ENCODE results near the gene GABRE.

The GABRE gene

DNA sequence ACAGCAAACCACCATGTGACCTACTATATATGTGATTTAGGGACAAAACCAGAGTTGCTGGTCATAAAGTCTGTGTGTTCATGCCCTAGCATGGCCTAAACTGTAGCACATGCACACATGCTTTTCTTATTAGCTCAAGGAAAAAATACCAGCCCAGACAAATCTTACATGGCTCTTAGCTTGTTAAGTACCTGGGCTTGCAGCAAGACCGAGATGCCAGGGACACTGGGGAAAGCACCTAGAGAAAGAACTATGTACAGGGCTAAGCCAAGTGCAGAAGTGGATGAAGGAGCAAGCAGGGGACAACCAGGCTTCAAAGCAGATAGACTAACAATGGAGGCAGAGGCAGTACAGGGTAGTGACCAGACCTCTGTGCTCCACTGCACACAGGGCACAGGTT lies 3.4 kb upstream of the GABRE start:
- Histone ChIP-seq H3K36me3 (ENCODE audit: insufficient read depth, low read length) (no peaks in the 10 kb centered on the region), H4K20me1 (ENCODE audit: insufficient read depth, low read length, poor library complexity, severe bottlenecking) (no peaks in the 10 kb centered on the region), H3K9me2 (replicated peaks; ENCODE audit: low read depth, low read length) (no peaks in the 10 kb centered on the region), H3K4me3 (ENCODE audit: low read length, poor library complexity, severe bottlenecking) (no peak overlapping the region), H3K9me3 (ENCODE audit: insufficient read depth, low read depth, low read length) (no peaks in the 10 kb centered on the region), H3K4me2 (ENCODE audit: low read depth, low read length, poor library complexity, severe bottlenecking) (no peak overlapping the region), H3K79me2 (ENCODE audit: insufficient read depth, low read length) (no peaks in the 10 kb centered on the region), H3K4me1 (ENCODE audit: insufficient read depth, low read length, poor library complexity, severe bottlenecking) (no peaks in the 10 kb centered on the region), H3F3A (ENCODE audit: low read depth) (no peaks in the 10 kb centered on the region), H3K9ac (ENCODE audit: low read depth, low read length, poor library complexity, severe bottlenecking) (no peak overlapping the region), H3K27me3 (ENCODE audit: insufficient read depth, low read length, poor library complexity, severe bottlenecking) (no peaks in the 10 kb centered on the region), H2AFZ (ENCODE audit: low read length) (no peak overlapping the region)
- TF ChIP-seq, protein P1, sequence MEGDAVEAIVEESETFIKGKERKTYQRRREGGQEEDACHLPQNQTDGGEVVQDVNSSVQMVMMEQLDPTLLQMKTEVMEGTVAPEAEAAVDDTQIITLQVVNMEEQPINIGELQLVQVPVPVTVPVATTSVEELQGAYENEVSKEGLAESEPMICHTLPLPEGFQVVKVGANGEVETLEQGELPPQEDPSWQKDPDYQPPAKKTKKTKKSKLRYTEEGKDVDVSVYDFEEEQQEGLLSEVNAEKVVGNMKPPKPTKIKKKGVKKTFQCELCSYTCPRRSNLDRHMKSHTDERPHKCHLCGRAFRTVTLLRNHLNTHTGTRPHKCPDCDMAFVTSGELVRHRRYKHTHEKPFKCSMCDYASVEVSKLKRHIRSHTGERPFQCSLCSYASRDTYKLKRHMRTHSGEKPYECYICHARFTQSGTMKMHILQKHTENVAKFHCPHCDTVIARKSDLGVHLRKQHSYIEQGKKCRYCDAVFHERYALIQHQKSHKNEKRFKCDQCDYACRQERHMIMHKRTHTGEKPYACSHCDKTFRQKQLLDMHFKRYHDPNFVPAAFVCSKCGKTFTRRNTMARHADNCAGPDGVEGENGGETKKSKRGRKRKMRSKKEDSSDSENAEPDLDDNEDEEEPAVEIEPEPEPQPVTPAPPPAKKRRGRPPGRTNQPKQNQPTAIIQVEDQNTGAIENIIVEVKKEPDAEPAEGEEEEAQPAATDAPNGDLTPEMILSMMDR (conservative IDR thresholded peaks at IDR 0.05; ENCODE audit: low read length) = no peak
- TF ChIP-seq EZH2phosphoT487 (IDR thresholded peaks at IDR 0.05; ENCODE audit: borderline replicate concordance) = no peak

DNA sequence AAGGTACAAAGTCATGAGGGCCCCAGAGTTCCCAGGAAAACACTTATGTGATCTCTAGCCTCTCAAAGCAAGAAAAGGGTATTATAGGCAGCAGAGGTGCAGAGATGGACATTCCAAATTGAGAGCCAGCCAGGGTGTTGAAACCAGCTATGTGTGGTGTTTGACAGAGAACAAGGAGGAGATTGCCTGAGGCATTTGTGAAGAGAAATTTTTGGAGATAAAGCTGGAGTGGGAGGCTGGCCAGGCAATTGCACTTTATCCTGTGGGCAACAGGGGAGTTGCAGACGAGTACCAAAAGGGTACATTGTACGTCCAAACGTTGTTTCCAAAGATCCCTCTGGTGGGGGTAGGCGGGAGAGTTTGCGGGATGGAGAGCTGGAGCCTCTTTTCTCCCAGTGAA lies 2.5 kb upstream of the GABRE start:
- Histone ChIP-seq H3K4me3 (ENCODE audit: low read length, poor library complexity, severe bottlenecking) (no peak overlapping the region), H3K4me2 (ENCODE audit: low read depth, low read length, poor library complexity, severe bottlenecking) (no peak overlapping the region), H3K4me1 (ENCODE audit: insufficient read depth, low read length, poor library complexity, severe bottlenecking) (no peaks in the 10 kb centered on the region), H3K79me2 (ENCODE audit: insufficient read depth, low read length) (no peaks in the 10 kb centered on the region), H2AFZ (ENCODE audit: low read length) (no peak overlapping the region), H3K27me3 (ENCODE audit: insufficient read depth, low read length, poor library complexity, severe bottlenecking) (no peaks in the 10 kb centered on the region), H3K9me2 (replicated peaks; ENCODE audit: low read depth, low read length) (no peaks in the 10 kb centered on the region), H3K9ac (ENCODE audit: low read depth, low read length, poor library complexity, severe bottlenecking) (no peak overlapping the region), H3F3A (ENCODE audit: low read depth) (no peaks in the 10 kb centered on the region), H3K36me3 (ENCODE audit: insufficient read depth, low read length) (no peaks in the 10 kb centered on the region), H4K20me1 (ENCODE audit: insufficient read depth, low read length, poor library complexity, severe bottlenecking) (no peaks in the 10 kb centered on the region), H3K9me3 (ENCODE audit: insufficient read depth, low read depth, low read length) (no peaks in the 10 kb centered on the region)
- TF ChIP-seq, protein P1 (conservative IDR thresholded peaks at IDR 0.05; ENCODE audit: low read length) = no peak
- no peak for TF ChIP-seq EZH2phosphoT487 (IDR thresholded peaks at IDR 0.05; ENCODE audit: borderline replicate concordance)

DNA sequence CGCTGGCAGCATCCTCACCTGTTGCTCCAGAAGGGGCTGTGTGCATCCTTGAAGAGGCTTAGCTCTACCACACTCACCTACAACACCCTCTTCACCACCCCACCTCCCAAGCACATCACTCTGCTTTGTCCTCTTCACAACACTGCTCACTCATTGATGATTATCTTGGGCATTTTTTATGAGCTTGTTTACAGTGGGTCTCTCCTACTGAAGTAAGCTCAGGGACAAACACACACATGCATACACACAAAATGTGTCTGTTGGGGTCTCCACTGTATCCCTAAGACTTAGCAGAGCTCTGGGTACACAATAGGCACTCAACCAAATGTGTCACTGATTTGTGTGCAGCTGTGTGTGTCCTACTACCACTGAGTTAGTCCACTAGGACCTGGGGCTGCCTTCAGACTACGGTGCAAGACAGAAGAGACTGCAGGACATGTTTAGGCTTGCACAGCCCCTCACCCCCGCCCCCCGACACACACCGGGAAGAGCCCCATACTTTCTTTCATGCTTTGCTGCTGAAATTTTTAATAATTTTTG lies 1.3 kb upstream of the GABRE start:
- Histone ChIP-seq H4K20me1 (ENCODE audit: insufficient read depth, low read length, poor library complexity, severe bottlenecking) (no peaks in the 10 kb centered on the region), H2AFZ (ENCODE audit: low read length) (no peak overlapping the region), H3K27me3 (ENCODE audit: insufficient read depth, low read length, poor library complexity, severe bottlenecking) (no peaks in the 10 kb centered on the region), H3K4me1 (ENCODE audit: insufficient read depth, low read length, poor library complexity, severe bottlenecking) (no peaks in the 10 kb centered on the region), H3K4me2 (ENCODE audit: low read depth, low read length, poor library complexity, severe bottlenecking) (no peak overlapping the region), H3K36me3 (ENCODE audit: insufficient read depth, low read length) (no peaks in the 10 kb centered on the region), H3K9me2 (replicated peaks; ENCODE audit: low read depth, low read length) (no peaks in the 10 kb centered on the region), H3K9me3 (ENCODE audit: insufficient read depth, low read depth, low read length) (no peaks in the 10 kb centered on the region), H3F3A (ENCODE audit: low read depth) (no peaks in the 10 kb centered on the region), H3K4me3 (ENCODE audit: low read length, poor library complexity, severe bottlenecking) (no peak overlapping the region), H3K79me2 (ENCODE audit: insufficient read depth, low read length) (no peaks in the 10 kb centered on the region), H3K9ac (ENCODE audit: low read depth, low read length, poor library complexity, severe bottlenecking) (no peak overlapping the region)
- no peak for TF ChIP-seq EZH2phosphoT487 (IDR thresholded peaks at IDR 0.05; ENCODE audit: borderline replicate concordance)

DNA sequence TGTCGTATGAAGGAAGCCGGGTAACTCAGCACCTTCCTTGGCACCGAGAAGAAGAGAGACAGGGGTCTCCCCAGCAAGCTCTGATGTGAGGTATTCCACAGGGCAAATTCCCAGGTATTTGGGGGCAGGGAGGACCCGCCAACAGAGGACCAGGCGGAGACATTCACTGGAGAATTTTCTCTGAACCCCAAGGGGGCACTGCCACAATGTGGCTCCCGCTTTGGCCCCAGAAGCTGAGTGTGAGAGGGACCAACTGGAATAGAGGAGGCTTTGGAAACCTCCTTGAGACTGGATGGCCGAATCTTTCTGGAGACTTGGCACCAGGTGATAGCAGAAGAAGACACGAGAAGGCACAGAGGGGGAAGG lies 735 bp upstream of the GABRE start:
- Histone ChIP-seq H3K4me1 (ENCODE audit: insufficient read depth, low read length, poor library complexity, severe bottlenecking) (no peaks in the 10 kb centered on the region), H3F3A (ENCODE audit: low read depth) (no peaks in the 10 kb centered on the region), H3K36me3 (ENCODE audit: insufficient read depth, low read length) (no peaks in the 10 kb centered on the region), H3K79me2 (ENCODE audit: insufficient read depth, low read length) (no peaks in the 10 kb centered on the region), H3K9me2 (replicated peaks; ENCODE audit: low read depth, low read length) (no peaks in the 10 kb centered on the region), H3K4me2 (ENCODE audit: low read depth, low read length, poor library complexity, severe bottlenecking) (no peak overlapping the region), H3K9me3 (ENCODE audit: insufficient read depth, low read depth, low read length) (no peaks in the 10 kb centered on the region), H2AFZ (ENCODE audit: low read length) (no peak overlapping the region), H4K20me1 (ENCODE audit: insufficient read depth, low read length, poor library complexity, severe bottlenecking) (no peaks in the 10 kb centered on the region), H3K4me3 (ENCODE audit: low read length, poor library complexity, severe bottlenecking) (no peak overlapping the region), H3K27me3 (ENCODE audit: insufficient read depth, low read length, poor library complexity, severe bottlenecking) (no peaks in the 10 kb centered on the region), H3K9ac (ENCODE audit: low read depth, low read length, poor library complexity, severe bottlenecking) (no peak overlapping the region)
- TF ChIP-seq, protein P1 (conservative IDR thresholded peaks at IDR 0.05; ENCODE audit: low read length) = no peak
- no peak for TF ChIP-seq EZH2phosphoT487 (IDR thresholded peaks at IDR 0.05; ENCODE audit: borderline replicate concordance)
